GM15510 (cell line): ENCODE measurements around the gene PADI4.

Source experiments
- POLR2A ChIP-seq: IDR thresholded peaks from 3 replicates; pipeline ENCODE4 v1.6.1; 2011; ENCODE audit warnings: borderline replicate concordance; ENCODE audit not compliant: insufficient read length; ENCODE audit errors: extremely low read depth

PADI4 gene

GRCh38 chr1:17307946-17308345 lies at the start of gene PADI4:
Gene PADI4, plus strand, starts transcription at chr1:17308197. Its CDS starts 26 bp downstream, at chr1:17308223.
- TF ChIP-seq POLR2A: no peak

- no peak for TF ChIP-seq POLR2A
Observed at GRCh38 chr1:17258758-17259130, 49.3 kb upstream of the PADI4 start.

- no peak for TF ChIP-seq POLR2A
Observed at GRCh38 chr1:17259233-17259873, 48.6 kb upstream of the PADI4 start.

- no peak for TF ChIP-seq POLR2A
Observed at GRCh38 chr1:17260264-17260663, 47.7 kb upstream of the PADI4 start.

- TF ChIP-seq POLR2A: no peak
Observed at GRCh38 chr1:17260738-17261137, 47.3 kb upstream of the PADI4 start.

- TF ChIP-seq POLR2A: no peak
Observed at GRCh38 chr1:17263936-17264335, 44.1 kb upstream of the PADI4 start.

- no peak for TF ChIP-seq POLR2A
Observed at GRCh38 chr1:17264470-17264869, 43.5 kb upstream of the PADI4 start.

GRCh38 chr1:17265162-17265561 lies 42.8 kb upstream of the PADI4 start:
- TF ChIP-seq POLR2A: no peak

GRCh38 chr1:17265950-17266349 lies 42.0 kb upstream of the PADI4 start:
- no peak for TF ChIP-seq POLR2A

GRCh38 chr1:17270891-17271765 lies 36.9 kb upstream of the PADI4 start:
- TF ChIP-seq POLR2A: no peak

- TF ChIP-seq POLR2A: no peak
Observed at GRCh38 chr1:17272066-17272465, 35.9 kb upstream of the PADI4 start.

GRCh38 chr1:17272646-17273045 lies 35.4 kb upstream of the PADI4 start:
- TF ChIP-seq POLR2A: no peak

GRCh38 chr1:17273096-17273495 lies 34.9 kb upstream of the PADI4 start:
- TF ChIP-seq POLR2A: no peak

GRCh38 chr1:17274186-17275170 lies 33.5 kb upstream of the PADI4 start:
- no peak for TF ChIP-seq POLR2A

GRCh38 chr1:17276568-17276967 lies 31.4 kb upstream of the PADI4 start:
- no peak for TF ChIP-seq POLR2A
